ENCODE results near the gene ERICH6B. TPM values are rescaled to one million over a fixed set of nuclear protein-coding genes. Genes with fewer than 3 reads are reported as not detected.
"Not testable (repeated sequence)": the region's sequence is repeated elsewhere in the genome, so short reads cannot be mapped to it uniquely, and the experiment has no call there.

Gene ERICH6B
- polyA plus RNA-seq, 1 experiment = not detected

- Histone ChIP-seq H3K36me3 (ENCODE audit: control insufficient read depth, insufficient read depth, low read length) (no peaks in the 10 kb centered on the region), H3K4me3 (ENCODE audit: low read depth, low read length) (no peak overlapping the region), H3K27me3 (ENCODE audit: control insufficient read depth, insufficient read depth, low read length) (peaks cover 2% of the 10 kb centered on the region; the same call in 1 of the 2 replicates)
- CTCF ChIA-PET = no interaction called here
- POLR2A ChIA-PET = no interaction called here
- TF ChIP-seq CTCF (IDR thresholded peaks at IDR 0.05; ENCODE audit: insufficient read depth, low read depth, low read length) = no peak
- no peak for DNase-seq (ENCODE audit: low read depth)
Measured at GRCh38 chr13:45654633-45655349, 39.3 kb upstream of the ERICH6B start.

- H3K27me3 ChIP-seq (ENCODE audit: control insufficient read depth, insufficient read depth, low read length); H3K36me3 ChIP-seq (ENCODE audit: control insufficient read depth, insufficient read depth, low read length); H3K4me3 ChIP-seq (ENCODE audit: low read depth, low read length); DNase-seq (ENCODE audit: low read depth); POLR2A ChIA-PET; CTCF ChIA-PET: not testable (repeated sequence)
Measured at GRCh38 chr13:45645263-45645662, 29.7 kb upstream of the ERICH6B start.

GRCh38 chr13:45642159-45642558, 26.6 kb upstream of the ERICH6B start:
- DNase-seq (ENCODE audit: low read depth); CTCF ChIA-PET; H3K27me3 ChIP-seq (ENCODE audit: control insufficient read depth, insufficient read depth, low read length); POLR2A ChIA-PET; H3K36me3 ChIP-seq (ENCODE audit: control insufficient read depth, insufficient read depth, low read length); H3K4me3 ChIP-seq (ENCODE audit: low read depth, low read length): not testable (repeated sequence)

- H3K4me3 ChIP-seq (ENCODE audit: low read depth, low read length); POLR2A ChIA-PET; DNase-seq (ENCODE audit: low read depth); H3K36me3 ChIP-seq (ENCODE audit: control insufficient read depth, insufficient read depth, low read length); H3K27me3 ChIP-seq (ENCODE audit: control insufficient read depth, insufficient read depth, low read length); CTCF ChIA-PET: not testable (repeated sequence)
Measured at GRCh38 chr13:45635291-45635690, 19.8 kb upstream of the ERICH6B start.

- ChIA-PET POLR2A (no interaction called here), CTCF (interaction anchor here (0.8 to 1.4 kb wide), 3 partner anchors 8 to 177 kb away, joined by 3 to 6 read pairs (median 3); no protein-coding TSS in a partner anchor)
- no peaks in the 10 kb centered on the region for H3K36me3 ChIP-seq (ENCODE audit: control insufficient read depth, insufficient read depth, low read length)
- peaks cover 2% of the 10 kb centered on the region for H3K27me3 ChIP-seq (ENCODE audit: control insufficient read depth, insufficient read depth, low read length)
- no peak for TF ChIP-seq CTCF (IDR thresholded peaks at IDR 0.05; ENCODE audit: insufficient read depth, low read depth, low read length)
- no peak overlapping the region for H3K4me3 ChIP-seq (ENCODE audit: low read depth, low read length)
- DNase-seq (ENCODE audit: low read depth) = no peak
Measured at GRCh38 chr13:45630791-45631190, 15.3 kb upstream of the ERICH6B start.

GRCh38 chr13:45629940-45630339, 14.4 kb upstream of the ERICH6B start:
- DNase-seq (ENCODE audit: low read depth) = no peak
- POLR2A ChIA-PET = no interaction called here
- Histone ChIP-seq H3K36me3 (ENCODE audit: control insufficient read depth, insufficient read depth, low read length) (no peaks in the 10 kb centered on the region), H3K4me3 (ENCODE audit: low read depth, low read length) (no peak overlapping the region), H3K27me3 (ENCODE audit: control insufficient read depth, insufficient read depth, low read length) (peaks cover 2% of the 10 kb centered on the region)
- no peak for TF ChIP-seq CTCF (IDR thresholded peaks at IDR 0.05; ENCODE audit: insufficient read depth, low read depth, low read length)
- CTCF ChIA-PET = no interaction called here

- no peaks in the 10 kb centered on the region for H3K36me3 ChIP-seq (ENCODE audit: control insufficient read depth, insufficient read depth, low read length)
- H3K4me3 ChIP-seq (ENCODE audit: low read depth, low read length) = no peak overlapping the region
- peaks cover 5% of the 10 kb centered on the region for H3K27me3 ChIP-seq (ENCODE audit: control insufficient read depth, insufficient read depth, low read length)
- no peak for TF ChIP-seq CTCF (IDR thresholded peaks at IDR 0.05; ENCODE audit: insufficient read depth, low read depth, low read length)
- ChIA-PET POLR2A (no interaction called here), CTCF (interaction anchor here (0.5 to 1.4 kb wide), 4 partner anchors 17 to 498 kb away, joined by 3 to 4 read pairs (median 3); no protein-coding TSS in a partner anchor)
- no peak for DNase-seq (ENCODE audit: low read depth)
Measured at GRCh38 chr13:45628094-45628493, 12.6 kb upstream of the ERICH6B start.
